HK-2 (cell line): ENCODE data around the gene SOST.

Experiments
- DNase-seq: peaks from one replicate; pipeline ENCODE4 v3.0.0-alpha.2; 2018; ENCODE audit not compliant: unreplicated experiment

SOST gene

GRCh38 chr17:43707184-43707583 lies 51.4 kb downstream of the SOST start:
- no peak for DNase-seq

DNA sequence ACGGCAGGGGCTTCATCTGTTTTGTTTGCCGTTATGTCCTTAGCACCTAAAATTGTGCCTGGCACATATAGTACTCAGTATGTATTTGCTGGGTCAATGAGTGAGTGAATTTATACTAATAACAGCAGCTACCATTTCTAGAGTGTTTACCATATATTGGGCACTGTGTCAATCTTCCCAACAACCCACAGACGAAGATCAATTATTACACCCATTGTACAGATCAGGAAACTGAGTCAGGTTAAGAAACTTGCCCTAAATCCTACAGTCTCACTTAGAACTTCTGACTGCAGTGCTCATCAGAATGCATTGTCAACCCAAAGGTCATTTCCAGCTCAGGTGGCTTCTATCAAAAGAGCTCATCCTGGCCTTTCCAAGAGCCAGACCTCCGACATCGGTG lies 52.4 kb downstream of the SOST start:
- DNase-seq: no peak
